OCI-LY1 (cell line): ENCODE results near the gene ZNF639.

Experiments
- CTCF ChIP-seq: fragments of 200-600 bp; sonication (generic), shearing (Covaris generic); IDR thresholded peaks from 2 replicates; pipeline ENCODE4 v1.5.1; 2017; ENCODE audit warnings: mild to moderate bottlenecking, antibody characterized with exemption, low read length, moderate library complexity, mixed read lengths
- EZH2 ChIP-seq: fragments of 200-600 bp; sonication (generic), shearing (Covaris generic); IDR thresholded peaks from 2 replicates; pipeline ENCODE4 v1.8.0; 2017; ENCODE audit warnings: borderline replicate concordance, mixed run types, mild to moderate bottlenecking, antibody characterized with exemption, low read length, moderate library complexity, mixed read lengths

- TF ChIP-seq CTCF (no peak), EZH2 (no peak)
Observed at GRCh38 chr3:179373938-179374337, 51.1 kb downstream of the ZNF639 start.
